HEK293T (cell line): ENCODE results near the gene DNAI1.

Experiments
- ARNT ChIP-seq: fragments of 450-650 bp; IDR thresholded peaks from 2 replicates; pipeline ENCODE4 v1.6.1; 2017; ENCODE audit warnings: mild to moderate bottlenecking
- BHLHE40 ChIP-seq: fragments of 450-650 bp; IDR thresholded peaks from 2 replicates; pipeline ENCODE4 v1.6.1; 2016; ENCODE audit warnings: mild to moderate bottlenecking, moderate library complexity, borderline replicate concordance
- FOXK2 ChIP-seq: fragments of 450-650 bp; IDR thresholded peaks from 2 replicates; pipeline ENCODE4 v1.6.1; 2016; ENCODE audit warnings: mild to moderate bottlenecking
- LEF1 ChIP-seq: fragments of 450-650 bp; IDR thresholded peaks from 2 replicates; pipeline ENCODE4 v1.6.1; 2017; ENCODE audit warnings: mild to moderate bottlenecking, borderline replicate concordance

- no peak for TF ChIP-seq FOXK2
- no peak for TF ChIP-seq ARNT
- no peak for TF ChIP-seq BHLHE40
- TF ChIP-seq LEF1, result no peak
These were observed 14.6 kb upstream of the DNAI1 start for GRCh38 chr9:34443976-34444375.
